Activated CD8-positive, alpha-beta memory T cell treated with anti-CD3 and anti-CD28 coated beads for 4 hours (primary cell): ENCODE measurements around the gene MTRR.

Experiments used
- DNase-seq, 2 donors: peaks; one replicate each; pipeline ENCODE4 v3.0.0-alpha.2; 2020; ENCODE audit warnings: low read depth in 2 of 2

Gene MTRR

DNA sequence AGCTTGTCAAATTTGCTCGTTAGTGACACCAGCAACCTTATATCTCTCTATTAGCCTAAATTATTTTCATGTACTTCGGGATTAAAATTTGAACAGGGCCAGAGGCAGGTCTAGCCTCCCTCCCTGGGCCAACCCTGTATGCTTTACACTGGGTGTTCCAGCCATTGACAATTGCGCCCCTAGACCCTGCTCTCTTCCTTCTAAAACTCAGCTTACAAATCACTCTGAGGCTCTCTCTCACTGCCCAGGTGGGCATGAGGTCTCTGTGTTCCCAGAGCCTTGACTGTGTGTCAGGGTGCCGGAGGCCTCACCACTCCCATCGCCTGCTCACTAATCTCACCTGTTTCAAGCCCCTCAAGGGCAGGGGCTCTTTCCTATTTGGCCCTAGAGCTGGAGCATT is 11.6 kb upstream of the MTRR start:
- DNase-seq, result no peak

DNA sequence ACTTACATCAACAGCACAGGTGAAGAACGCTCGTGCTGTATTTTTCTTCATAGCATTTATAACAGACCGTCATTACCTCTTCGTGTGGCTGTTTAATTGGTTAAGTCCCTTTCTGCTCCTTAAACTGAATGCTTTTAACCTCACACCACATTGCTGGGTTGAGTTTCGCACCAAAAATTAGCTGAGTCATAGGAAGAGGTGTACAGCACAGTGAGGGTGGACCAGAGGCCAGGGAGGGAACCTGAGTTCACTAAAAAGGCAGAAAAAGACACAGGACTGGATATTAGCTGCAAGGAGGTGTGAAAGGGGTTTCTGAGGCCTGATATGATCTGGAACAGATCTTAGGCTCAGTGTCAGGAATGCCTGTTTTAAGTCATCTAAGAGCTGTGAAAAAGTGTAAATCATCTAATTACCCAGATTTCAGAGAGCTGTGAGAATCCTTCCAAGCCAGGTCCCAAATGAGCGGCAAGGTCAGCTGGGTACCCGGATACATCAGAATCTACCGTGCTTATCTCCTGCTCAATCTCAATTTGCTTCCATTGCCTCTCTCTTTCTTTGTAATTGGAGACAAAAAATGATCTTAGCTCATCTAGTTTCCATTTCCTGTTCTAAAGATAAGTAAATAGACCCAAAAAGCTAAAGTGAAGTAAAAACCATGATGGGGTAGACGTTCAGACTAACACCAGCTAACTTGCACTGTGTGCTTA is 10.9 kb upstream of the MTRR start:
- DNase-seq, result no peak

DNA sequence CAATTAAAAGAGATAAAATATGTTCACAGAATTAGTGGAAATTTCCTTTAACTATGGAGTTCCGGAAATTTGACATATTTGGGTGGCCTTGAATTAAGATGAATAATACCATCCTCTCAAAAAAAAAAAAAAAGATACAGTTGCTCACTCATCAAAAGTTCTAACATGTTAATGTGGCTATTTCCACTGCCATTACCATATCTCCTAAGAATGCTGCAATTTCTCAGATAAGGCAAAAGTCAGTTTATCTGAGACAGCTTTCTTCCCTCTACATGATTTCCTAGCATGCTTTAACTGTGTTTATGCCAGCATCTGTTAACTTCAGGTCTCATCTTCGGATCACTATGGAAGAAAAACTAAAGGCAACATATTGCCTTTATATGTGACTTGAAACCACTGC is 2.8 kb upstream of the MTRR start:
- no peak for DNase-seq

DNA sequence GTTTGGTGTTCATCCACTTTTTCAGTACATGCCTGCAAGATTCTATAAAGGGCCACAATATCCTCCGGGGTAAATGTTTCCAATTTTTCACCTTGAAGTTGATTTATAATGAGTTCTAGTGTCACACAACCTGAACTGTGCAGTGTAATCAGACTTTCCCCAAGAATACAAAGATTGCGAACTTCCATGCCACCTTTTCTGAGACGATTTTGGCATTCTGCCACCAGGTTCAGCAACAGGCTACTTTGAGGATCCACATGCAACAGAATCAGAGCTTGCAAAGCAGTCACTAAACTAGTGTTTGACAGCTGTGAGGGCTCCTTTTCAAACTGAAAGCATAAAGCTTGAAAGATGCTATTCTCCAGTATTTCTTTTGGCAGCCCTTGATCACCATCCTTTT is 1.7 kb upstream of the MTRR start:
- DNase-seq, result no peak

DNA sequence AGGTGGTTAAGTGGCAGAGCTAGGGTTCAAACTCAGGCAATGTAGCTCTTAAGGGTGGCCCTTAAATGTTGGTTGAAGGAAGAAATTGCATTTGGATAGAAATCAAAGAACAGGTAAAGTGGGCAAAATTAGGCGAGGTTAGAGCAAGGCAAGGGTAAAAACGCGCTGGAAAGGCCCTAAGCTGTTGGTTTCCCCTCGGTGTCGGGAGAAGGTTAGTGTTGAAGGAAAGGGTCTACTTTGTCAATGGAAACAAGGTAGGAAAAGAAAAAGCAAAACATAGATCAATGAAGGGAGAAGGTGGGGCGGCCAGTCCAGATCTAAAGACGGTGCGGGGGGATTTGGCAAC is 548 bp upstream of the MTRR start:
- DNase-seq, result no peak

DNA sequence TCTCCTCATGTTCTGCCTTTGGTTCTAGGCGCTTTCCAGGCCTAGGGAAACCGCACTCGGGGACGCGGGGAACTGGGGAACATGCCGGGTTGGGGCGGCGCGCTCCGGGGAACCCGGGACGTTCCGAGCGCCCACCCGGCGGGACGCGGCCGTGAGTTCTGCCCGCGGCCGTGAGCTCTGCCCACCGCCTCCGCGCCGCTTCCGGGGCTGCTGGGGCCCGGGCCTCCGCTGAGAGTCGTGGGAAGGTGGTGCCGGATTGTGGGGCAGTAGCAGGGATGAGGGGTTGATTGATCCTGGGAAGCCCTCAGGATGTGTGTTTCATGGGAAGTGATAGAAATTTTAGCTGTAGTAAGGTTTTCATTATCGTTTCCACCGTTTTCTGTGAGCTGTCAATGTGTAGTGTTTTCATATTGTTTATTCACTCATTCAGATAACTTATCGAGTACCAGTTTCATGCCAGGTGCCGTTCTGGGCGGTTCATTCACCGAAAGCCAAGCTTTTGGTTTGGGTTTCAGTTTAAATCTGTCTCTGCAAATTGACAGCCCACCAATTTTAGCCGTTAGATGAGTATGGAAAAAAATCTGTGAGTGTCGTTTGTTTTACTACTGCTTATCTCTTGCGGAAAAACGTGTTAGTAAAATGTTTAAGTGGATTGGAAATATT is 657 bp downstream of the MTRR start:
- DNase-seq, result no peak

DNA sequence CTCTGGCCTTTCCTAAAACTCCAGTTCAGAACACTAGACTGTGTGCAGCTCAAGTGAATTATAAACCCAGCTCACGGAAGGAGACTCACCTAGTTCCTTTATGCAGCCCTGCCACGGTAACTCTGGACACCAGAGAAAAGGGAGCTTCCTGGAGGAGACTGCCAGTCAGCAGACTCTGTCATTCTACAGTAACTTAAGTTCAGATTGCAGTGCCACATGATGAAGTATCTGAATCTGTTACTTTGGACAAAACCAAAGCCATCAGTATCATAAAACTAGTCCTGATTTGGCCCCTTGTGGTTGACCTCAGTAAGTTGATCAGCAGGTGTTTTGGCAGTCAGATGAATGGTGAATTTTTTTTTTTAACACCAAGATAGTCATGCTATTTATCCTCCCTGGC is 2.7 kb downstream of the MTRR start:
- no peak for DNase-seq

DNA sequence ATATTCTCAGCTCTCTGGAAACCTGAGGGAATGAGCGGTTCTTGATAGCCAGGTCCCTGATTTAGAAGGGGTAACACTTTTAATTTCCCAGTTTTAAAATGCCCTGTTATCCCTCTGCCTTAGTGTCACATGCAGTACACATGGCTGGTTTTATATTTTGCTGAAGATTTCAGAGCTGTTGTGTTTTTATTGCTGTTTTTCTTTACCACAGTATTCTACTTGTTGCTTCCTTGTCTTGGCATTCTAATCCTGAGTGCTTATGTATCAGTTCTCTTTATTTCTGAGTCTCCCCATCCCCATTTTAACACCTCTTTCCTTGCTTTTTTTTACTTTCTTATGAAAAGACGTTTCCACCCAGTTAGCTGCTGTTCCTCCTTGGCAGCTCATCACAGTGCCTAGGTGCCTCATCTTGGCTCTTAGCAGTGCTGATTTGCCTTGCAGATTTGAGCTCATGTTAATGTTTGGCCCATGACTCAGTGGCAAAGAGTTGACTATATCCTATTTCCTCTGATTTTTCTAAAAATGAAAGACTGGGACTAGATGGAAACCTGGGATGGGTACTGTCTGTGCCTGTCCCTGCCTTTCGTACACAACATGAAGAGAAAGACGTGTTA is 3.7 kb downstream of the MTRR start:
- DNase-seq, result no peak

DNA sequence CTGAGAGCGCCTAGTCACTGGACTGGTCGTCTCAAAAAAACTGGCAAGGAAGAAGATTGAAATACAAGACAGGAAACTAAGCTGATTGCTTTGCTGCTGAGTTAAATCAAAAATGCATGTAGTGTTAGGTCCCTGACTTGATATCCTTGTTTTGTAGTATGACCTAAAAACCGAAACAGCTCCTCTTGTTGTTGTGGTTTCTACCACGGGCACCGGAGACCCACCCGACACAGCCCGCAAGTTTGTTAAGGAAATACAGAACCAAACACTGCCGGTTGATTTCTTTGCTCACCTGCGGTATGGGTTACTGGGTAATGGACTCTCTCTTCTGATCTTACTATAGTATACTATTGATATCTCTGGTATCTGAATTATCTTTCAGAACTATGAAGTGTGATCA is 4.3 kb downstream of the MTRR start:
- no peak for DNase-seq

DNA sequence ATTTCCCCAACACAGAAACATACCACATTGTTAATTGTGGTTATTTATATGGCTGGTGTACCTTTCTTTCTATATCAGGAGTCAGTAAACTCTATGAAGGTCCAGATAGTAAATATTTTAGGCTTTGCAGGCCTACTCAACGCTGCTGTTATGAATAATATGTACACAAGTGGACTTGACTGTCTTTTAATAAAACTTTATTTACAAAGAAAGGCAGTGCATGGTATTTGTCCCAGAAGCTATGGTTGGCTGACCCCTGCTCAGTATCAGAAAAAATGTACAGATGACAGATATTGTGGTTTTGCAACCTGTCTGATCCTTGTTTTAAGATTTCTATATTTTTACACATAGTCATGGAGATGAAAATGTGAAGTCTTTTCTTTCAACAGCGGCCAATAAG is 5.7 kb downstream of the MTRR start:
- no peak for DNase-seq

DNA sequence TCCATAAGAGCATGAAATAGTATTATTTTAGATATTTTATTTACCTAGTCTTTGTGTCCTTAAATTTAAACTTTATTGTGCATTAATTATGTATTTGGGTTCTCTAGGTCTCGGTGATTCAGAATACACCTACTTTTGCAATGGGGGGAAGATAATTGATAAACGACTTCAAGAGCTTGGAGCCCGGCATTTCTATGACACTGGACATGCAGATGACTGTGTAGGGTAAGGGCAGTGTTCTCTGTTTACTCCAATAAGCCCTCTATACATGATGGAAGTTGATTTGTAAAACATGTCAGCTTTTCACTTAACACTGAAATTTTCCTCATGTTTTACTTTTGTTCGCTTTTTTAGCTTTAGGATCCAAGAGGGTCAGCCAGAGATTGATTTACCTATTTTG is 6.2 kb downstream of the MTRR start:
- no peak for DNase-seq

DNA sequence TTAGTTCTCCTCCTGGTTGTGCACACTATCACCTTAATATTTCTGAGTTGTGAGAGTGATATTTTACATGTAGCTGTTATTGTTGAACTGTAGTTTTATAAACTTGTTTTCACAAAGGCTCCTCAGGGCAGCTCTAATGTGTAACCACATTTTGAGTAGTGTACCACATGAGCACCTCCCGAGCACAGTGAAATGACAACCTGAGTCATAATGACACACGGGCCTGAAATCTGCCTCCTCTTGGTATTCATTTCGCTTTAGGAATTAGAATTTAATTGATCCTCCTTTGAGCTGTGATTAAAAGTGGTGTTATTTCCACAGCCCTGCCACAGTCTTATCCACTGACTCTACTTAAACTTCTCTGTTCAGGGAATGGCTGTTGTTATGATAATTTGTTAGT is 7.9 kb downstream of the MTRR start:
- no peak for DNase-seq

DNA sequence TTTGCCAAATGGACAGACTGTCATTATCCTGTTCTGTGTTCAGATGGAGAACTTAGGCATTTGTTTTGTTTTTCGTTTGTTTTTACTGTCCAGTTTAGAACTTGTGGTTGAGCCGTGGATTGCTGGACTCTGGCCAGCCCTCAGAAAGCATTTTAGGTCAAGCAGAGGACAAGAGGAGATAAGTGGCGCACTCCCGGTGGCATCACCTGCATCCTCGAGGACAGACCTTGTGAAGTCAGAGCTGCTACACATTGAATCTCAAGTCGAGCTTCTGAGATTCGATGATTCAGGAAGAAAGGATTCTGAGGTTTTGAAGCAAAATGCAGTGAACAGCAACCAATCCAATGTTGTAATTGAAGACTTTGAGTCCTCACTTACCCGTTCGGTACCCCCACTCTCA is 8.9 kb downstream of the MTRR start:
- no peak for DNase-seq

DNA sequence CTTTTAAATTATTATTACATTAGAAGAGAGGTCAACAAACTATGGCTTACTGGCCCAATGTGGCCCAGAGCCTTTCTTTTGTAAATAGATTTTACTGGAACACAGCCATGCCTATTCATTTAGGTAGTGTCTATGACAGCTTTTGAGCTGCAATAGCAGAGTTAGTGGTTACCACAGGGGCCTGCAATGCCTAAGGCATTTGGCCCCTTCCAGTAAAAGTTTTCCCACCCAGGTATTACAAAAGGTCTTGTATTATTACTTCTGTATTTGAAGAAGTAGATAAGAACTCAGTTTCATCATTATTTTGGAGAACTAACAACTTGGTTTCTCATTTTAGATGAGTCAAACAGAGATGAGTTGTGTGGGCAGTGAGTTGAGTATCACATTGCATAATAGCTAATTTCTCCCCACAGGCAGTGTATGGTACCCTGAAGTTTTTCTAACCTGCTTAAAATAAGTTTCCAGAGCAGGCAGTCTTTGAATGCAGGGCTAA is 9.5 kb downstream of the MTRR start:
- no peak for DNase-seq

DNA sequence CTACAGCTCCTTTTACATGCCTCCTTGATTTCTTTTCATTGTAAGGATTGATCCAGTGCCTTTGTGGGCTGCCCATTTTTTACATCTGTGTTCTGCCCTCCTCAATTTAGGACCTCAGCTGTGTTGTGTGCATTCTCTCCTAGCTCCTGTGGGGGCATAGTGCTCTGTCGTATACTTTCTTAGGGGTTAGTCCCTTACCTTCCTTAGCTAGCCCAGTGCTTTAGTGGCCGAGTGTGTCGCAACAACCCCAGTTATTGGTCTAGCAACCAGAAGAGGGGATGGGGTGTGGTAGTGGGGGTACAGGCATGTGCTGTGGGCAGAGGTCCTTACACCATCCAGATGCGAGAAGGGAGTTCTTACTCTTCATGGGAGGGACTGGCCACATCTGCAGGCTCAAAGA is 12.1 kb downstream of the MTRR start:
- no peak for DNase-seq

DNA sequence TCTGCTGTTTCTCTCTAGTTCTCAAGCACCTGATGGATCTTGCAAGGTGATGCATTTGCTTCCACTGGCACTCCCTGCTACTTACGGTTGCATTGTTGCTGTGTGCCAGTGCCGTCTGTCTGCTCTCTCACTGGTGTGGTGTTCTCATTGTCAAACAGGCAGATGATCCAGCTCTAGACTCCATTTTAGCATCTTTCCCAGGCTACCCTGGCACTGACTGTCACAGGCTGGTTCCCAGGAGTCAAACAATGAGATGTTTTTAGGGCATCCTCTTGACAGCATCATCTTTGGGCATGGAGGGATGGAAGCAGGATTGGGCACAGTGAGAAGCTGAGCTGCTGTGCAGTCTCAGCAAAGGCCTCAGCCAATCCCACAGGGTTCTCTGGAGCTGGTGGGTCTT is 12.9 kb downstream of the MTRR start:
- DNase-seq, result no peak

DNA sequence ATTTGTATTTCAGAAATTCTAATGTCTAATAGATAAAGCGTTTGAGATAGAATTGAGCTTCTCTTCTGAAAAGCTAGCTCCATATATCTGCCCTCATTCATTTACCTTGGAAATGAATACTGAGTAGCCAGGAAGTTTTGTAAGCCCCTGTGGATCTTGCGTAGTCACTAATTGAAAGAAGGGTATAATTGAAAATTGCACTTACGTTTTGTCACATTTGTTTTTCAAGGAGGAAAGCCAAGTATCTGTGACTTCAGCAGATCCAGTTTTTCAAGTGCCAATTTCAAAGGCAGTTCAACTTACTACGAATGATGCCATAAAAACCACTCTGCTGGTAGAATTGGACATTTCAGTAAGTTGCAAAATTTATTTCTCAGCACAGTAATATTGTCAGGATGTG is 14.0 kb downstream of the MTRR start:
- DNase-seq, result no peak

DNA sequence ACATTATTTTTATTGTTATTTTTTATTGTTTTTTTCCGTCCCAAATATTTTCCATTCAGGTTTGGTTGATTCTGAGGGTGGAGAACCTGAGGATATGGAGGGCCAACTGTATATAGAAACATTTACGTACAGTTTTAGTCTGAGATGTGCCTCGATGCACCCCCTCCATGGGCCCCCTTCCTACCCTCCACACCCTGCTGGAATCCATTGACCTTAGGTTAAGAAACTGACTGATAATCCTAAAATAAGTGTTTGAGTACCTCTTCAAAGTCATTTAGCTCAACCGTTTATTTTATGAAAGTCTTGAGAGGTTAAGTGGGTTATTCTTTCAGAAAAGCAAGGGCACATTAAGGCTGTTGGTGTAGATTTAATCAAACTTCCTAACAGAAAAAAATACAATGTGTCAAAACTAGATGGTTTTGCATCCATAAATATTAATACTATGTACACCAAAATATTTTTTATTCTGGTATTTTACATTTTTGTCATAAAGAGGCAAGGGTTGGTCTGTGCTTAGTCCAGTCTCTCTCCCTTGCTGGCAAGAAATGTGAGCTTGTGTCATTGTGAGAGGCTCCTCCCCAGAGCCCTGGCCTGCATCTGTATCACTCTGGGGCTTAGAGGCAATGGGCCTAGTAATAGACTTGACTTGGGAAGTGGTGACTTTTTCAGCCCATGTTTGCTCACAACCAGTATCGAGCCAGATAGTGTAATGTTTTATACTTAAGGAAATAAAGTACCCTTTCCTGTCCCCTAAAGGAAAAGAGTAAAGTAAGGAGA is 15.7 kb downstream of the MTRR start:
- DNase-seq, result no peak

DNA sequence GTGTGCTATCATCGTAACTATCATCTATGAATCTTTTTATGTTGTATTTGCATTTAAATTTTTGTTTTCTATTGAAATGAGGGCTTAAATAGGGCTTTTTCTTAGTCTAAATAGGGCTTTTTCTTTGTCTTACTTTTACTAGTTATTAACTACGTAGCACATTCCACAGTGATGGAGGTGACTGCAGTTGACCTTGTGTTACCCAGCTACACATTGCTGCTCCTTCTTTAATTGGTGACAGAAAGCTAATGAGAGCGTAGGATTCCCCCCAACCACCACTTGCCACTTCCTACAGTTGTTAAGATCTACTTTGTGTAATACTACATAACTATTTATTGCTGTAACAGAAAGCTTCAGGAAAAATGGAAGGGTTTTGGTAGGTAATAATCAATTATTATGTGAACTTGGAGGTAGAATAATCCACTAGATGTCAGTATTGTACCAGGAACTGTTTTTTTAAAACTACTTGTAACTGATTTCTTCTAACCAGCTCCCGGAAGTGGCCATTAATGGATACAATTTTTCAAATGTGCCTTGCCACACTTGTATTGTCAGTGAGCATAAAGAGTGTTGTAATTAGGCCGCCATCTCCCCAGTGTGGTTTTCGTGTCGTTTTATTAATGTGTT is 18.0 kb downstream of the MTRR start:
- no peak for DNase-seq

DNA sequence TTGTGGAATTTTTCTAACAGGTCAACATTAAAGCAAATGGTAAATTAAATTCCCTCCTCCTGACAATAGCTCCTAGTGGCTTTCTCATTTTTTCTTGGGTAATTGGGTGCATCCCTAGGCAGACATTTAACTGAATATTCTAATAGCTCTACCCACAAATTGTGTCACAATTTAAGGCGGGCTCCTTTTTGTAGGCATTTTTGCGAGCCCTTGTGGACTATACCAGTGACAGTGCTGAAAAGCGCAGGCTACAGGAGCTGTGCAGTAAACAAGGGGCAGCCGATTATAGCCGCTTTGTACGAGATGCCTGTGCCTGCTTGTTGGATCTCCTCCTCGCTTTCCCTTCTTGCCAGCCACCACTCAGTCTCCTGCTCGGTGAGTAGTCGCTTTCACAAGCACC is 20.0 kb downstream of the MTRR start:
- no peak for DNase-seq

DNA sequence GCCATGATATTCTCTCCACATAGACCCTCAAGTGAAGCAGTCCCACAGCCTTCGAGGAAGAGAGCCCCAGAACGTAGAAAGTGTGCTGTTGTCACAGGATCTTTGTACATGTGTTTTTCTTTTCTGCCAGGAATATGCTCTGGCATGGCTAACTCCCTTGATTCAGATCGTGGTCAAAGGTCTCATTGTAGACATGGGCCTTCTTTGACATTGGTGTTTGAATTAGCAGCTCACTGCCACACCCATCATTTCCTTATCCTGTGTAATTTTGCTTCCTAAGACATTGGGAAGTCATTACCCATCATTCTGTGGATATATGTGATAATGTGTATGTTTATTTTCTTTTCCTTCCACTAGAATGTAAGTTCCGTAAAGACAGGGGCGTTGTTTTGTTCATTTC is 25.5 kb downstream of the MTRR start:
- DNase-seq, result no peak

DNA sequence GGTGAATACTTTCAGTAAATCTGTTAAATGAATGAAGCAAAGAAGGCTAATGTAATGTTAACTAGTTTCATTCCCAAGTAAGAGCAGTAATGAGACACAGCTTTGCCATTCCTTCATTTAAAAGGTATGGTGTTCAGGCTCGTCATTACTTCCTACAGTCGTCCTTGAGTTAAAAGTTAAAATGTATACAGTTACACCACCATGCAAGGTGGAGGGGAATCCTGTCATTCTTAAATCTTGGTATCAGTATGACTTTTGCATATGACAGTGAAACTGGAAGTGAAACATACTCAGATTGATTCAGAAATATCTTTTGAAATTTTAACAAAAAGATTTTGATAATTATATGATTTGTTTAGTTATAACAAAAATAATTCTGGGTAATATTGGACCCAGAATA is 25.9 kb downstream of the MTRR start:
- DNase-seq, result no peak
